ENCODE data around the gene MRPL4. TPM values are rescaled to one million over a fixed set of nuclear protein-coding genes. Genes with fewer than 3 reads are reported as not detected.
A peak's percentile ranks its signal among the peaks of the same experiment; 100 is the strongest.
"Not testable (repeated sequence)": the region's sequence is repeated elsewhere in the genome, so short reads cannot be mapped to it uniquely, and the experiment has no call there.

MRPL4 gene
- total and polyA plus RNA-seq, 4 donors: 13.7 to 59.7 (median 45.8) TPM

GRCh38 chr19:10228393-10228792, 23.6 kb upstream of the MRPL4 start:
- Histone ChIP-seq H3K9me3 (ENCODE audit: control insufficient read depth, insufficient read depth, low read length) (no peaks in the 10 kb centered on the region), H3K4me1 (ENCODE audit: control insufficient read depth, insufficient read depth, low read length) (peaks cover 46% of the 10 kb centered on the region)
- WGBS (ENCODE audit: insufficient coverage): 82% methylated on average over 3 of the region's 5 CpGs

GRCh38 chr19:10228920-10229319, 23.1 kb upstream of the MRPL4 start:
- H3K4me3 ChIP-seq (ENCODE audit: low read depth, low read length): no peak overlapping the region
- no peaks in the 10 kb centered on the region for H3K9me3 ChIP-seq (ENCODE audit: control insufficient read depth, insufficient read depth, low read length)
- DNase-seq (ENCODE audit: low read depth in 4 of 6, low spot score in 6 of 6): peak in 1 of 6 donors; percentile 6
- peaks cover 14% of the 10 kb centered on the region for H3K36me3 ChIP-seq (ENCODE audit: control insufficient read depth, insufficient read depth, low read length)
- no peak overlapping the region for H3K27ac ChIP-seq (ENCODE audit: low read depth, low read length)
- H3K27me3 ChIP-seq (ENCODE audit: control insufficient read depth, insufficient read depth, low read length): no peaks in the 10 kb centered on the region
- H3K4me1 ChIP-seq (ENCODE audit: control insufficient read depth, insufficient read depth, low read length): peaks cover 46% of the 10 kb centered on the region
- WGBS (ENCODE audit: insufficient coverage): 66% methylated on average over 2 of the region's 2 CpGs

More at GRCh38 chr19:10228393-10228792, 23.6 kb upstream of the MRPL4 start:
- H3K27me3 ChIP-seq (ENCODE audit: control insufficient read depth, insufficient read depth, low read length): no peaks in the 10 kb centered on the region
- no peak overlapping the region for H3K4me3 ChIP-seq (ENCODE audit: low read depth, low read length)
- H3K36me3 ChIP-seq (ENCODE audit: control insufficient read depth, insufficient read depth, low read length): peaks cover 20% of the 10 kb centered on the region
- no peak for DNase-seq (ENCODE audit: low read depth in 4 of 6, low spot score in 6 of 6)
- H3K27ac ChIP-seq (ENCODE audit: low read depth, low read length): no peak overlapping the region

GRCh38 chr19:10230173-10230860, 21.7 kb upstream of the MRPL4 start:
- WGBS (ENCODE audit: insufficient coverage): under 1% methylated on average over 51 of the region's 70 CpGs

DNA sequence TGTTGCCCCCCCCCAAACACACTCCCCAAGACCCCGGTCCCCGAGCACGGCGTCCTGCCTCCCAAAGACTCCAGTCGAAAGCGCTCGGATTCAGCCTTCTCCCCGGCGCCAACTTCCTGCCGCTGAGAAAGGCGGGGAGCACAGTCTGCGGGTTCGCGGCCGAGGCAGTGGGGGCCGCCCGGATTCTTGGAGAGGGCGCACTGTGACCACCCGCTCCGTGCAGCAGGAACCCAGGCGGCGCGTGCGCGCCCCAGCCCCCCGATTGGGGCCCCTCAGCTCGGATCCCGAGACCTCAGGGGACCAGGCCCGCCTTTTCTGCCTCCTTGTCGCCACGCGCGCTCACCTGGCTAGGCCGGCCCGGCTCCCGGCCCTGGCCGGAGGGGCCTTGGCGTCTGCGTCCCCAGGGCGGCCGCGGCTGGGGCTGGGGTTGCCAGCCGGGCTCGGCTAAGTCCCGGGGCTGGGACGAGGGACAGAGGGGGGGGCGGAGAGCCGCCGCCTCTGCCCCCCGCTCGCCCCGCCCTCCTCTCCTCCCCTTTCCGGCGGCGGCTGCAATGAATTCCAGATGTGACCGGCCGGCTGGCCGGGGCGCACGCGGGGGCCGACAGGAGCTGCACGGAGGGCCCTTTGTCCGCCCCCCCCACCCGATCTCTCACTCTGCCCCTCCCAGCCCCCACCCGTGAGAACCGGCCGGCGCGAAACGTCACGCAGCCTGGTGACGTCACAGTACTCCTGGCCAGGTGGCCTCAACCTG, 21.0 kb upstream of the MRPL4 start, which contains the start of gene S1PR2:
S1PR2 (minus strand) TSS at position 471 of the 751 bp plus-strand sequence. CDS start 6,426 bp downstream, outside the sequence.
- Histone ChIP-seq H3K36me3 (ENCODE audit: control insufficient read depth, insufficient read depth, low read length) (peaks cover 6% of the 10 kb centered on the region), H3K9me3 (ENCODE audit: control insufficient read depth, insufficient read depth, low read length) (no peaks in the 10 kb centered on the region), H3K27ac (ENCODE audit: low read depth, low read length) (peak within 1 kb of the TSS; percentile 86), H3K4me1 (ENCODE audit: control insufficient read depth, insufficient read depth, low read length) (peaks cover 44% of the 10 kb centered on the region), H3K4me3 (ENCODE audit: low read depth, low read length) (peak within 1 kb of the TSS; percentile 84), H3K27me3 (ENCODE audit: control insufficient read depth, insufficient read depth, low read length) (no peaks in the 10 kb centered on the region)
- peak in 3 of 6 donors; percentile 48 to 83 (median 77) for DNase-seq (ENCODE audit: low read depth in 4 of 6, low spot score in 6 of 6)
- WGBS (ENCODE audit: insufficient coverage): under 1% methylated on average over 72 of the region's 73 CpGs

More at GRCh38 chr19:10230173-10230860, 21.7 kb upstream of the MRPL4 start:
- Histone ChIP-seq H3K9me3 (ENCODE audit: control insufficient read depth, insufficient read depth, low read length) (no peaks in the 10 kb centered on the region), H3K27ac (ENCODE audit: low read depth, low read length) (peak overlapping the region; percentile 86), H3K4me3 (ENCODE audit: low read depth, low read length) (peak overlapping the region; percentile 84), H3K27me3 (ENCODE audit: control insufficient read depth, insufficient read depth, low read length) (no peaks in the 10 kb centered on the region), H3K36me3 (ENCODE audit: control insufficient read depth, insufficient read depth, low read length) (peaks cover 6% of the 10 kb centered on the region), H3K4me1 (ENCODE audit: control insufficient read depth, insufficient read depth, low read length) (peaks cover 46% of the 10 kb centered on the region)
- peak in 2 of 6 donors; percentile 79 to 85 for DNase-seq (ENCODE audit: low read depth in 4 of 6, low spot score in 6 of 6)

GRCh38 chr19:10231612-10232228, 20.3 kb upstream of the MRPL4 start:
- Histone ChIP-seq H3K9me3 (ENCODE audit: control insufficient read depth, insufficient read depth, low read length) (no peaks in the 10 kb centered on the region), H3K27me3 (ENCODE audit: control insufficient read depth, insufficient read depth, low read length) (no peaks in the 10 kb centered on the region), H3K27ac (ENCODE audit: low read depth, low read length) (peak overlapping the region; percentile 61), H3K4me1 (ENCODE audit: control insufficient read depth, insufficient read depth, low read length) (peaks cover 41% of the 10 kb centered on the region), H3K4me3 (ENCODE audit: low read depth, low read length) (peak overlapping the region; percentile 84), H3K36me3 (ENCODE audit: control insufficient read depth, insufficient read depth, low read length) (peaks cover 6% of the 10 kb centered on the region)
- no peak for DNase-seq (ENCODE audit: low read depth in 4 of 6, low spot score in 6 of 6)
- WGBS (ENCODE audit: insufficient coverage): 67% methylated on average over 7 of the region's 8 CpGs

DNA sequence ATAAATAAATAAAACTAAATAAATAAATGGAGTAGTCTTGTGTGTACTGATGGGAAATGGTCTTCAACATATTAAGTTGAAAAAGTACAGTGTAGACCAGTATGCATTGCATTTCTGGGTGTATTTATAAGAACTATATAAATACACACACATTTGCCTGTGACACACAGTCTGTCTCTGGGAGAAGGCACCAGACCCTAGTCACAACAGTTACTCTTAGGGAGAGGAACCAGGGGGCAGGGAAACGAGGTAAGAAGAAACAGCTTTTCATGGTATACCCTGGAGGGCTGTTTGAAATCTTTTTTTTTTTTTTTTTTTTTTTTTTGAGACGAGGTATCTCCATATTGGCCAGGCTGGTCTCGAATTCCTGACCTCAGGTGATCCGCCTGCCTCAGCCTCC, 18.1 kb upstream of the MRPL4 start:
- Histone ChIP-seq H3K4me1 (ENCODE audit: control insufficient read depth, insufficient read depth, low read length) (peaks cover 21% of the 10 kb centered on the region), H3K4me3 (ENCODE audit: low read depth, low read length) (no peak overlapping the region), H3K27ac (ENCODE audit: low read depth, low read length) (no peak overlapping the region), H3K27me3 (ENCODE audit: control insufficient read depth, insufficient read depth, low read length) (no peaks in the 10 kb centered on the region), H3K9me3 (ENCODE audit: control insufficient read depth, insufficient read depth, low read length) (no peaks in the 10 kb centered on the region), H3K36me3 (ENCODE audit: control insufficient read depth, insufficient read depth, low read length) (peaks cover 4% of the 10 kb centered on the region)
- no peak for DNase-seq (ENCODE audit: low read depth in 4 of 6, low spot score in 6 of 6)
- WGBS (ENCODE audit: insufficient coverage): 90% methylated on average over 2 of the region's 4 CpGs

DNA sequence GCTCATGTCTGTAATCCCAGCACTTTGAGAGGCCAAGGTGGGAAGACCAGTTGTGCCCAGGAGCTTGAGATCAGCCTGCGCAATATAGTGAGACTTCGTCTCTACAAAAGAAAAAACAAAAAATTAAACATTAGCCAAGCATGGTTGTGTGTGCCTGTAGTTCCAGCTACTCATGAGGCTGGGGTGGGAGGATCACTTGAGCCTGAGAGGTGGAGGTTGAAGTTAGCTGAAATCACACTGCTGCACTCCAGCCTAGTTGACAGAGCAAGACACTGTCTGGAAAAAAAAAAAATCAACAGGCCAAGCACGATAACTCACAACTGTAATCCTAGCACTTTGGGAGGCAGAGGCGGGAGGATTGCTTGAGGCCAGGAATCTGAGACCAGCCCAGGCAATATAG, 17.0 kb upstream of the MRPL4 start:
- Histone ChIP-seq H3K27ac (ENCODE audit: low read depth, low read length) (no peak overlapping the region), H3K27me3 (ENCODE audit: control insufficient read depth, insufficient read depth, low read length) (no peaks in the 10 kb centered on the region), H3K36me3 (ENCODE audit: control insufficient read depth, insufficient read depth, low read length) (peaks cover 4% of the 10 kb centered on the region), H3K4me3 (ENCODE audit: low read depth, low read length) (no peak overlapping the region), H3K9me3 (ENCODE audit: control insufficient read depth, insufficient read depth, low read length) (no peaks in the 10 kb centered on the region), H3K4me1 (ENCODE audit: control insufficient read depth, insufficient read depth, low read length) (peaks cover 17% of the 10 kb centered on the region)
- no CpG with 5 or more reads among the region's 4 CpGs for WGBS (ENCODE audit: insufficient coverage)
- no peak for DNase-seq (ENCODE audit: low read depth in 4 of 6, low spot score in 6 of 6)

GRCh38 chr19:10235409-10235808, 16.6 kb upstream of the MRPL4 start:
- H3K27ac ChIP-seq (ENCODE audit: low read depth, low read length): peak overlapping the region; percentile 75

DNA sequence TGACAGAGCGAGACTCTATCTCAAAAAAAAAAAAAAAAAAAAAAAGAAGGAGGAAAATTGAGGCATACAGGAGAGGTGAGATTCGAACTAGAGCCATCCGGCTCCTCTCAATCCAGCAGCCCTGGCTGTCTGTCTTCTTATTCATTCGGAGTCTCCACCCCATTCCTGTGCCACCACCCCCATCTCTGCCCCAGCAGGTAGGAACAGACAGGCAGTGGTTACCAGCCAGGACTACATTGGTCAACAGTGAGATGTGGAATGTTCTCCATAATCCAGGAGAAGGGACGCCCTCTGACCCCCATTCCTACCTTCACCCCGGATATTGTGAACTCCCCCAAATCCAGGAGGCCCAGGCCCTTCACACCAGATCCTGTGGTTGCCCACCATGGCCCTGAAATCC, 14.3 kb upstream of the MRPL4 start:
- H3K36me3 ChIP-seq (ENCODE audit: control insufficient read depth, insufficient read depth, low read length): peaks cover 4% of the 10 kb centered on the region
- DNase-seq (ENCODE audit: low read depth in 4 of 6, low spot score in 6 of 6): no peak
- no peaks in the 10 kb centered on the region for H3K27me3 ChIP-seq (ENCODE audit: control insufficient read depth, insufficient read depth, low read length)
- H3K9me3 ChIP-seq (ENCODE audit: control insufficient read depth, insufficient read depth, low read length): no peaks in the 10 kb centered on the region
- peak overlapping the region; percentile 53 for H3K27ac ChIP-seq (ENCODE audit: low read depth, low read length)
- no peak overlapping the region for H3K4me3 ChIP-seq (ENCODE audit: low read depth, low read length)
- WGBS (ENCODE audit: insufficient coverage): 77% methylated on average over 2 of the region's 6 CpGs
- H3K4me1 ChIP-seq (ENCODE audit: control insufficient read depth, insufficient read depth, low read length): peaks cover 8% of the 10 kb centered on the region

More at GRCh38 chr19:10235409-10235808, 16.6 kb upstream of the MRPL4 start:
- peaks cover 13% of the 10 kb centered on the region for H3K4me1 ChIP-seq (ENCODE audit: control insufficient read depth, insufficient read depth, low read length)
- H3K27me3 ChIP-seq (ENCODE audit: control insufficient read depth, insufficient read depth, low read length); H3K4me3 ChIP-seq (ENCODE audit: low read depth, low read length); DNase-seq (ENCODE audit: low read depth in 4 of 6, low spot score in 6 of 6); H3K36me3 ChIP-seq (ENCODE audit: control insufficient read depth, insufficient read depth, low read length); H3K9me3 ChIP-seq (ENCODE audit: control insufficient read depth, insufficient read depth, low read length): not testable (repeated sequence)
- no CpG with 5 or more reads among the region's 7 CpGs for WGBS (ENCODE audit: insufficient coverage)

Data from spinal cord (tissue), 10 donors.